Upper lobe of right lung (tissue), 1 donor: Measurements from ENCODE around the gene OR51F2. TPM values are rescaled to one million over a fixed set of nuclear protein-coding genes. Genes with fewer than 3 reads are reported as not detected.
"Not testable (repeated sequence)": the region's sequence is repeated elsewhere in the genome, so short reads cannot be mapped to it uniquely, and the experiment has no call there.

Experiments used
- ATAC-seq: fragments of 200-7000 bp; cut with Tn5 transposase; one replicate; pipeline ENCODE4 v1.9.1; 2020; ENCODE audit warnings: mild to moderate bottlenecking, moderate library complexity
- DNase-seq: peaks from one replicate; pipeline ENCODE4 v3.0.0-alpha.2; 2020
- H3K27ac ChIP-seq: fragments of 200-600 bp; one replicate; pipeline ENCODE4 v1.8.0; 2022
- H3K27me3 ChIP-seq: fragments of 200-600 bp; one replicate; pipeline ENCODE4 v1.8.0; 2022; ENCODE audit warnings: mild to moderate bottlenecking
- H3K36me3 ChIP-seq: fragments of 200-600 bp; one replicate; pipeline ENCODE4 v1.8.0; 2022
- H3K4me1 ChIP-seq: fragments of 200-600 bp; one replicate; pipeline ENCODE4 v1.8.0; 2022
- H3K4me3 ChIP-seq: fragments of 200-600 bp; one replicate; pipeline ENCODE4 v1.8.0; 2022; ENCODE audit warnings: mild to moderate bottlenecking
- H3K9me3 ChIP-seq: fragments of 200-600 bp; one replicate; pipeline ENCODE4 v1.8.0; 2022
- intact Hi-C: fragments of 100-400 bp; cut with DNase I; formaldehyde crosslinking; loops from one replicate; pipeline ENCODE4 v1.11.0; 2022
- long read RNA-seq: library from polyadenylated mRNA; unstranded; transcript quantifications from one replicate; pipeline ENCODE4 v2.0.0, GENCODE V29; 2021
- total RNA-seq: library from RNA; stranded (reverse); fragmentation: NEBNext Ultra II Directional; extraction: Animal tissue kit (Norgen Biotek cat#: 25700); gene quantifications from one replicate; pipeline ENCODE4 v1.2.1, GENCODE V29; 2021
- TF ChIP-seq, protein P1 (sequence below): fragments of 200-600 bp; IDR thresholded peaks from one replicate; pipeline ENCODE4 v1.8.0; 2022; ENCODE audit warnings: antibody characterized with exemption
- donor health status: DM: no; HTN: yes; CAD: no; lungs with severe emphysema.

The OR51F2 gene, protein sequence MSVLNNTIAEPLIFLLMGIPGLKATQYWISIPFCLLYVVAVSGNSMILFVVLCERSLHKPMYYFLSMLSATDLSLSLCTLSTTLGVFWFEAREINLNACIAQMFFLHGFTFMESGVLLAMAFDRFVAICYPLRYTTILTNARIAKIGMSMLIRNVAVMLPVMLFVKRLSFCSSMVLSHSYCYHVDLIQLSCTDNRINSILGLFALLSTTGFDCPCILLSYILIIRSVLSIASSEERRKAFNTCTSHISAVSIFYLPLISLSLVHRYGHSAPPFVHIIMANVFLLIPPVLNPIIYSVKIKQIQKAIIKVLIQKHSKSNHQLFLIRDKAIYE
- total RNA-seq, result not detected
- long read RNA-seq, result 0 reads

DNA sequence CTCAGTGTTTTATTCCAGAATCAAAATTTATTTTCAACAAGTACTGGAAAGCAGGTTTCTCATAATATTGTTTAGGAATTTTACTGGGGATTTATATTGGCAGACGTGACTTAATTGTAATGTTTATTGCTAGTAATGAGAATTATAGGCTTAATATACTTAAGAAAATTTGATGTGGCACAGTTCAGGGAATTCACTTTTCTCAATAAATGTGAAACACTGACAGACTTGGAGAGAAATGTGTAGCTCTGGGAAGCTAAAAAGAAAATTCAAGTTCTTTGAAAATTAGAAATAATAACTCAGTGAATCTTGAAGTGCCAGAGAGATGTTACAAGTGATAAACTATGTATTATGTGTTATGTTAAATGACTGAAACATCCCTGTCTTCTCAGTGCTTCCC lies at the start of gene OR51F2:
Gene OR51F2 (plus strand): TSS at position 301 of the 400 bp plus-strand sequence. CDS start 101 bp downstream, outside the sequence.
- intact Hi-C loops, result no loop called here
- TF ChIP-seq, protein P1, sequence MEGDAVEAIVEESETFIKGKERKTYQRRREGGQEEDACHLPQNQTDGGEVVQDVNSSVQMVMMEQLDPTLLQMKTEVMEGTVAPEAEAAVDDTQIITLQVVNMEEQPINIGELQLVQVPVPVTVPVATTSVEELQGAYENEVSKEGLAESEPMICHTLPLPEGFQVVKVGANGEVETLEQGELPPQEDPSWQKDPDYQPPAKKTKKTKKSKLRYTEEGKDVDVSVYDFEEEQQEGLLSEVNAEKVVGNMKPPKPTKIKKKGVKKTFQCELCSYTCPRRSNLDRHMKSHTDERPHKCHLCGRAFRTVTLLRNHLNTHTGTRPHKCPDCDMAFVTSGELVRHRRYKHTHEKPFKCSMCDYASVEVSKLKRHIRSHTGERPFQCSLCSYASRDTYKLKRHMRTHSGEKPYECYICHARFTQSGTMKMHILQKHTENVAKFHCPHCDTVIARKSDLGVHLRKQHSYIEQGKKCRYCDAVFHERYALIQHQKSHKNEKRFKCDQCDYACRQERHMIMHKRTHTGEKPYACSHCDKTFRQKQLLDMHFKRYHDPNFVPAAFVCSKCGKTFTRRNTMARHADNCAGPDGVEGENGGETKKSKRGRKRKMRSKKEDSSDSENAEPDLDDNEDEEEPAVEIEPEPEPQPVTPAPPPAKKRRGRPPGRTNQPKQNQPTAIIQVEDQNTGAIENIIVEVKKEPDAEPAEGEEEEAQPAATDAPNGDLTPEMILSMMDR, result no peak
- H3K27me3 ChIP-seq, result no peaks in the 10 kb centered on the region

DNA sequence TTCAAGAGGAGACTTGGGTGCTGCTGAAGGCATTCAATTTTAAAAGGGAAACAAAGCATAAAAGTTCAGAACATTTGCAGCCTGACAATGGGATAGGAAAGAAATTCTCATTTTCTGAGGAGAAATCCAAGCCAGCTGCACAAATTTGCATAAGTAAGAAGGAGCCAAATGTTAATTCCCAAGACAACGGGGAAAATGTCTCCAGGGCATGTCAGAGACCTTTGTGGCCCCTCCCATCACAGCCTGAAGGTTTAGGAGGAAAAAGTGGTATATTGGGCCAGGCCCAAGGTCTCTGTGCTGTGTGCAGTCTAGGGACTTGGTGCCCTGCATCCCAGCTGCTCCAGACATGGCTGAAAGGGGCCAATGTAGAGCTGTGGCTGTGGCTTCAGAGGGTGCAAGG lies 38.7 kb upstream of the OR51F2 start:
- H3K4me1 ChIP-seq, result no peaks in the 10 kb centered on the region
- intact Hi-C loops, result no loop called here
- no peaks in the 10 kb centered on the region for H3K27me3 ChIP-seq
- H3K9me3 ChIP-seq, result no peaks in the 10 kb centered on the region
- ATAC-seq (no peak), DNase-seq (no peak)
- TF ChIP-seq, protein P1, result no peak
- H3K36me3 ChIP-seq, result no peaks in the 10 kb centered on the region
- H3K27ac ChIP-seq, result no peak overlapping the region
- no peak overlapping the region for H3K4me3 ChIP-seq

More for the DNA sequence above, at the start of gene OR51F2:
- ATAC-seq (no peak), DNase-seq (no peak)
- Histone ChIP-seq H3K4me1 (no peaks in the 10 kb centered on the region), H3K4me3 (no peak within 1 kb of the TSS), H3K27ac (no peak within 1 kb of the TSS), H3K9me3 (no peaks in the 10 kb centered on the region), H3K36me3 (no peaks in the 10 kb centered on the region)

DNA sequence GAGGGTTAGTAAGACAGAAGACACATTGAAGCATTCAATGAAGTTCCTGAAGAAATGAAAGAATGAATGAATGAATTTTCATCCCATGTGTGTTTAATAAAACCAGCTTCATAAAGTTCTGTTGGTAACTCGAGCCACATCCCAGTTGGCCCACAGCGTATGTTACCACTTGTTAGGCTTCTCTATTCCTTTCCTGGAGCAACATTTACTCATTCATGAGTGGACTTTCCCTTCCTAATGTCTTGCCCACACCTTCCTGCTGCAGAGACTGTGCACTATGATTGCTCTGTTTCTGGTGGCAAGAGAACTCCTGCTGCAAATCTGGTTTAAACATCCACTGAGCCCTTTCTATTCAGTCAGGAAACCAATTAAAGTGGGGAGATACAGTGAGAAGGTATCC lies 23.9 kb upstream of the OR51F2 start:
- Histone ChIP-seq H3K9me3 (no peaks in the 10 kb centered on the region), H3K27ac (no peak overlapping the region), H3K36me3 (no peaks in the 10 kb centered on the region), H3K4me1 (no peaks in the 10 kb centered on the region), H3K27me3 (no peaks in the 10 kb centered on the region), H3K4me3 (no peak overlapping the region)
- ATAC-seq, result no peak
- intact Hi-C loops, result no loop called here
- TF ChIP-seq, protein P1, result no peak
- DNase-seq, result no peak

DNA sequence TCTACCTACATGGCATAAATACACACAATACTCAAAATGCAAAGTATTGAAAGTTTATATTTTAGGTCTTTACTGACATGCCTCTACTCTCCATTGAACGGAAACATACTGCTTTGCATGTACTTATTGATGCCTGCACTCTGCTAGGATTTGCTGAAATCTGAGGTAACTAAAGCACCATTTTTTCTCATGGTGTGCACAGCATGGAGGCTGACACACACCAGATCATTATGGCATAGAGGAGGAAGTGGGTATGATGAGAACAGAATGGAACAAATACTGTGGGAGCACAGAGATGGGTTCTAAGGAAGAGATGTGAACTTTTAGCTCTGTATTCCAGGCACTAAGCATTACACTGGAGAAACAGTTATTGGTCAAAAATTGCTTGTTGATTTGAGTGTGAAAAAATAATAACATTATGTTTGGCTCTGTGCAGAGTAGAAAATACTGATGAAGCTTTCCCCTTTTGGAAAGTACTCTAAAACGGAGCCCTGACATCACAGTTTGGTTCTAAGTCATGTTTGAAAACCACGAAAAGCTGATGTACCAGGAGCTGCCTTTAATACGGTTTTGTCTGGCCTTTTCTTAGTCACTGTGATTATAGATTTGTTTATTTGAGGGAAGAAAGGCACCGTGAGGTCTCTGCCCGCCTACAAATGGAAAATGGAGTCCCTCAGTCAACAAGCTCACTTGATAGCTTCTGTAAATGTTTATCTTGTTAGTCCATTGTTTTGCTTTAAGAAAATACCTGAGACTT lies 22.5 kb upstream of the OR51F2 start:
- TF ChIP-seq, protein P1, result no peak
- no peaks in the 10 kb centered on the region for H3K27me3 ChIP-seq
- H3K36me3 ChIP-seq, result no peaks in the 10 kb centered on the region
- H3K4me1 ChIP-seq, result no peaks in the 10 kb centered on the region
- no peaks in the 10 kb centered on the region for H3K9me3 ChIP-seq
- intact Hi-C loops, result no loop called here
- no peak overlapping the region for H3K4me3 ChIP-seq
- no peak for DNase-seq
- no peak overlapping the region for H3K27ac ChIP-seq
- no peak for ATAC-seq

DNA sequence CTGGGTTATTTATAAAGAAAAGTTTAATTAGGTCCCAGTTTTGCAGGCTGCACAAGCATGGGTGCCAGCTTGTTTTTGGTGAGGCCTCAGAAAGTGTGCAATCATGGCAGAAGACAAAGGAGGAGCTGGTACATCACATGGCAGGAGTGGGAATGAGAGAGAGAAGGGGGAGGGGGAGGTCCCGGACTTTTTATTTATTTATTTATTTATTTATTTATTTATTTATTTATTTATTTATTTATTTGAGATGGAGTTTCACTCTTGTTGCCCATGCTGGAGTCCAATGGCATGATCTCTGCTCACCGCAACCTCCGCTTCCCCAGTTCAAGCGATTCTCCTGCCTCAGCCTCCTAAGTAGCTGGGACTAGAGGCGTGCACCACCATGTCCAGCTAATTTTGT lies 19.8 kb upstream of the OR51F2 start:
- H3K4me3 ChIP-seq, intact Hi-C loops, ATAC-seq, H3K9me3 ChIP-seq, H3K36me3 ChIP-seq, H3K27ac ChIP-seq, H3K27me3 ChIP-seq, DNase-seq, H3K4me1 ChIP-seq: not testable (repeated sequence)

DNA sequence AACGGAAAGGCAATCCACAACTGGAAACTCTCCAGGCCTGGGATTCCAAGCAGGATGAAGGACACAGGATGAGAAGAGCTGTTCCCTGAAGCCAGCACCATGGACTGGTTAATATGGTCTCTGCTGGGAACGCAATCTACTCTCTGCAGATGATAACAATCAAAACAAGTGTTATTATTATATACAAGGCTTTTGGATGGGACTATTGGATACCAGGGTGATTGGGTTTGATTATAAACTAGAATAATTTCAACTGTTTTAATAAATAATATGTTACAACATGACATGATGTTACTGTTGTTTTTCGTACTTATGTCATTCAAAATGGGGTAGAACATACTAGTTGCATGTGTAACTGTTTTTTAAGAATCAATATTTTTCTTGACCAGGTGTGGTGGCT lies 16.8 kb upstream of the OR51F2 start, which contains the start of gene OR52R1:
Gene OR52R1 (minus strand): TSS at position 101 of the 400 bp plus-strand sequence. CDS start 0 bp downstream, at position 101.
- Histone ChIP-seq H3K36me3 (no peaks in the 10 kb centered on the region), H3K27ac (no peak within 1 kb of the TSS), H3K27me3 (no peaks in the 10 kb centered on the region), H3K4me1 (no peaks in the 10 kb centered on the region), H3K9me3 (no peaks in the 10 kb centered on the region), H3K4me3 (no peak within 1 kb of the TSS)
- TF ChIP-seq, protein P1, result no peak
- ATAC-seq (no peak), DNase-seq (no peak)
- intact Hi-C loops, result no loop called here
